NCI-H345 treated with DMSO at 0.1 percent for 48 hours (cell line): ENCODE results near the gene COQ10A.
A peak's percentile ranks its signal among the peaks of the same experiment; 100 is the strongest.
"Not testable (repeated sequence)": the region's sequence is repeated elsewhere in the genome, so short reads cannot be mapped to it uniquely, and the experiment has no call there.

ENCODE experiments used
- DNase-seq: peaks from one replicate; lab custom pipeline; 2025; ENCODE audit not compliant: unreplicated experiment; lab: John Stamatoyannopoulos, UW

COQ10A gene

DNA sequence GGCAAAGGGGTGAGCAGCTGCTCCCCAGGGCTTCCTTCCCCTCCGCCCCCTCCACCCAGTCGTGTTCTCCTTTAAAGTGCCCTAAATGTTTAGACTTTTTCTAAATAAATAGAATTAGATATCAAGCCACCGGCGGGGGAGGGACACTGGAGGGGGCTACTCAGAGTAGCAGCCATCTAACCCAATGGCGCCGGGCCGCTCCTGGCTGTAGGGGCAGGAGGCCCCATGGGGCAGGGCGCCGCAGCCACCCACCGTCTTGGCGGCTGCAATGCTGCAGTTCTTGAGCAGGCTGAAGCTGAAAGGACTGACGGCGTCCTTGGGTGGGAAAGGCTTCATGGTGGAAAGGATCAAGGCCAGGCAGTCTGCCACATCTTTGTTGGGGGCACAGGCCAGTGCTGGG lies 23.8 kb upstream of the COQ10A start:
- DNase-seq, result no peak

DNA sequence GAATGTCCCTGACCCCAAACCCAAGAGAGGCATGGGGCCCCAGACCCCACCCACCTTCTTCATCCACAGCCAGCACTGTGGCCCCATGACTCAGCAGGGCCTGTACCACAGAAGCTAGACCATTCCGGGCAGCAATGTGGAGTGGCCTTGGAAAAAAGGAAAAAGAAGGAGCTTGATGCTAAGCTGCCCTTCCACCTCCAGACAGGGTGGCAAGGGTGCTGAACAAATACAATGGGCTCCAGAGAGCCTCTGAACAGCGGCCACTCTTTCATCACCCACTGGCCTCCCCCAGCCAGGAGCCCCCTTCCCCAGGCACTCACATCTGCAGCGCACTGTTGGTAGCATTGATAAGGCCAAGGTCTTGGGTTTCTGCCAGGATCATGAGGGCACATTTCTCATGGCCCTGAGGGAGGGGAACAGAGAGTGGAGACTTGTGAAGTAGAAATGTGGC lies 23.0 kb upstream of the COQ10A start:
- no peak for DNase-seq

DNA sequence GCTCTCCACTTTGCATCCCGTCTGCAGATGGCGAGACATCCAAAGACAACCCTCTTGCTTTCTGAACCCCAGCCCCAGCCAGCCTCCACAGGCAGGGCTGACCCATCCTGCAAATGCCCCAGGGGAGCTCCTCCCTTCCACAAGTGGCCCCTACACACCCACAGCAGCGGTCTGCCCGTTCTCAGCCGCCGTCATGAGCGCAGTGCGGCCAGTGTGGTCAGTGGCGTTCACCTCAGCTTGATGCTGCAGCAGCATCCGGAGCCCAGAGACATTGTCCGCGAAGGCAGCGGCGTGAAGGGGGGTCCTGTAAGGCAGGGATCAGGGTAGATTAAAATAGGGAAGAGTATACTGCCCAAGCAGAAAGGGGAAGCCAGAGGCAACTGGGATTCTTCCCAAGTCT lies 22.2 kb upstream of the COQ10A start:
- DNase-seq, result no peak

DNA sequence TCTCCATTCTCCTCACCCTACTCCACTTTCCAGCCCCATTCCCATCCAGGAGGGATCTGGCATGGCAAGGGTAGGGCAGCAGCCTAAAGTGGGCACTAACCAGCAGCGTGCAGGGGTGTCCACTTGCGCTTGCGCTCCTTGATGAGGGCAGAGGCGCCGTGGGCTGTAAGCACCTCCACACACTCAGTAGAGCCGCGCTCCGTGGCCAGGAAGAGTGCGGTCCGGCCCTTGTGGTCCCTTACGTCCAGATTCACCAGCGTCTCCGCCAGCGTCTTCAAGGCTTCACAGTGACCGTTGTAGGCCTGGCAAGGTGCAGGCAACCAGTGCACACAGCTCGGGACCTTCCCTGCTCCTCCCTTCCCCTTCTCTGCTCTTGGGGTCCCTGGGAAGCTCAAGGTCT lies 18.8 kb upstream of the COQ10A start:
- DNase-seq, result no peak

DNA sequence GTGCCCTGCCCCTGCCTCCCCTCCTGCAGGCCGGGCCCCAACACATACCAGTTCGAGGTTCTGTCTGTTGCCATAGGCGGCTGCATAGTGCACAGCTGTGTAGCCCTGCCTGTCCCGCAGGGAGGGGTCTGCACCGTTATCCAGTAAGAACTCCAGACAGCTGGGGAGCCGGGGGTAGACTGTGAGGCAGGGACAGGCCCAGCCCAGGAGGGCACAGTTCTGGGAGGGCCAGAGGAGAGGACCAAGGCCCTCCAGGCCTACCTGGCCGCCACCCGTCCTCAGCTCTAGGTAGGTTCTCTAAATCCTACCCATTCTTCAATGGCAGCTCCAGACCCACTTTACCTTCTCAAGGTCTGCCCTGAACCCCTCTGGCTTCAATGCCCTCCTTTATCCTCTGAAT lies 18.0 kb upstream of the COQ10A start:
- no peak for DNase-seq

DNA sequence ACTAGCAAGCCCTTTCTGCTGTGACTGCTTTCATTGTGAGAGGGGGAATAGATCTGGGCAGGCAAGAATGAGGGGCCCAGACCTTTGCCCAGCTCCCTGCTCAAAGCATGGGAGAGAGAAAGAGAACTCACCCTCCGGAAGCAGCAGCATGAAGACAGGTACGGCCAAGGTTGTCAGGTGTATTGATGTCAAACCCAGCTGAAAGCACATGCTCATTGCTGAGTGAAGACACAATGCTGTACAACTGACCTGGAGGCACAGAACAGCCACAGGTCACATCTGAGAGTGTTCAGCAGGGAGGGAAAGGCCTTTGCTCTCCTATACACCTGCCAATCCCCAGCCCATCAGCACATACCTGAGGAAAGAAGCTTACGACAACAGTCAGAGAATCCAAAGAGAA lies 14.1 kb upstream of the COQ10A start:
- no peak for DNase-seq

DNA sequence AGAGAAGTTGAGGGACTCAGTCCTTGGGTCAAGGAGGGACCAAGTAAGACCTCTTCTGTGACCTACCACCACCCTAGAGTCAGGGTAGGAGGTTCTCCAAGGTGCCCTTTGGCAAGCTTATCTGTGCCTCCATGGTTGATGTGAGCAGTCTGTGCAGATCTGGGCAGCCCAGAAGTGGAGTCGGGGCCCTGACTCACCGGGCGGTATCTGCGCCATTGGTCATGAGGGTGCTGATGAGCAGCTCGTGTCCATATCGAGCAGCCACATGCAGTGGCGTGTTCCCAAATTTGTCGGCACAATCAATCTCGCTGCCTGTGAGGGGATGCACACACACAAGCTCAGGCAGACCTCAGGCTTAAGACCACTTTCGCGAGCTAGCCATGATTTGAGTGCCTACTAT lies 13.7 kb upstream of the COQ10A start:
- no peak for DNase-seq

DNA sequence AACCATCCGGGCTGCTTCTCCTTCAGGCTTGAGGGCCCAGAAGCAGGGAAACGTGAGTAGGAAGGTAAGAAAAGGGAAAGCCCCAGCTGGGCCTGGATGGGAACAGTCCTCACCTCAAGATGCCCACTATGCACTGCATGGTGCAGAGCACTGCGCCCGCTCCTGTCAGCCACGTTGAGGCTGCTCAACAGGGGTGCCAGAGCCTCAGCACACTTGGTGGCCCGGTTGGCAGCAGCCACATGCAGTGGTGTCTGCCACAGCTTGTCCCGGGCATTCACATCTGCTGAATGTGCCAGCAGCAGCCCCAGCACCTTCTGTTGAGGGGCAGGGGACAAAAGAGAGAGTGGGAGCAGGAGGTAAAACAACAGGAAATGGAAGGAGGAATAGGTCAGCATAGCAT lies 11.1 kb upstream of the COQ10A start:
- DNase-seq, result no peak

DNA sequence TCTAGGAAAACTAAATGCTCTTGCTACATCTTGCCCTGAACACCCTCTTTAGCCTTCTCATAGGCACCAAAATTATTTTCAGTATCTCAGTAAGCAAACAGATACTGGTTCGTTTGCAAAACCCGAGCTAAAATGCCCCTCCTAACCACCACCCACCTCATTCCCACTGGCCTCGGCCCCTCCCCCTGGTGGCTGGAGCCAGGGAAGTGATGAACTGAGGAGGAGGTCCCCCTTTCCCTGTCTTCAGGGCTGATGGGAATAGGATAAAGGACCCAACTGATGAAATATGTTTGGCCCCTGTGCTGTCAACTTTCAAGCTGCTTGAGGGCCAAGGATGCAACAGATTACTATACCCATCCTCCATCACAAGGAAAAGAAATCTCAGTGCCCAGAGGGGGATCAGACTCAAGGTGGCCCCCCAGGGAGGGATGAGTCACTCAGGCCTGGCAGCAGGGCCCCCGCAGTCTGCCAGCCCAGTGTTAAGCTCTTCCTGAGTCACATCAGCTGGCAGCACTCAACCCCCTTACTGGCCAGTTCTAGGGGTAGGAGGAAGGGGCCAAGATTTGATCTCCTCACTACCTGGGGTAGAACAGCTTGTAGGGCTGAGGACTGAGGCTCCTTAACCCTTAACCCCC lies 10.3 kb upstream of the COQ10A start:
- DNase-seq, result no peak

DNA sequence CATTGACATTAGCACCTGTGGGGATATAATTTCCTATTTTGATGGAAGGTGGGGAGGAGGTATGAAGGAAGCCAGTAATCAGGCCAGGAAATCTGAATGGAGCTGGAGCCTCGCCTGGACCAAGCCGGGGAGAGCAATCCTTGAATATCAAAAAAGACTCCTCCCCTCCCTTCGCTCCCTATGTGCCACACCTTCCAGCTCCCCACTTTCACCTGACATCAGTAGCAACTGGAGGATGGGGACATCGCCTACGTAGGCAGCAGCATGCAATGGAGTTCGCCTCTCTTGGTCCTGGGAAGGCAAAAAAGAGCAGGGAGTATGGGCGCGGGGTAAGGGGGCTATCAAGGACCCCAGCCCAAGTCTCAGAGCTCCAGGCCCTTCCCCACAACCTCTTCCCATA lies 9.7 kb upstream of the COQ10A start:
- DNase-seq, result no peak

DNA sequence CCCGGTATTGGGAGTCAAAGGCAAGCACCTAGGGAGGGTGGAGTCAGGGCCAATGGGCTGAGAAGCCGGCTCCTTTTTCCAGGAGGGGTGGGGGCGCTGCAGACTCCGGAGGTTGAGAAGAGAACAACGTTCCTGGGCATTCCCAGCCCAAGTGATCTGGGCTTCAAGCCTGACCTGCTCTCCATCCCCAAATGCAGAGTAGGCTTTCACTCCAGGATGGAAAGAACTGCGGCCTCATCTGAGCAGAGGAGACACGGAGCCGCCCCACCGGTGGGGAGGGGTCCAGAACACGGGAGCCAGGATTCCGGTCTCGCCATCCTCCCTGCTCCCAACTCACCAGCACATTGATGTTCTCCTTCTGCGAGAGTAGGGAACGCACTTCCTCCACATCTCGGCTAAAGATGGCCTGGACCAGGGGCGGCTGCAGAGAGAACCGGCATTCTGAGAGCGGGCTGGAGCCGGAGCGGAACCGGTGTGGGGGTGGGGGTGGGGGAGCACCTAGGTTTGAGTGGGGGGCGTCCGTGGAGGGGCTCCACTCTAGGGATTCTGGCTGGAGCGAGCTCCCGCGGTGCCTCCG lies 9.2 kb upstream of the COQ10A start:
- DNase-seq, result peak; percentile 15

DNA sequence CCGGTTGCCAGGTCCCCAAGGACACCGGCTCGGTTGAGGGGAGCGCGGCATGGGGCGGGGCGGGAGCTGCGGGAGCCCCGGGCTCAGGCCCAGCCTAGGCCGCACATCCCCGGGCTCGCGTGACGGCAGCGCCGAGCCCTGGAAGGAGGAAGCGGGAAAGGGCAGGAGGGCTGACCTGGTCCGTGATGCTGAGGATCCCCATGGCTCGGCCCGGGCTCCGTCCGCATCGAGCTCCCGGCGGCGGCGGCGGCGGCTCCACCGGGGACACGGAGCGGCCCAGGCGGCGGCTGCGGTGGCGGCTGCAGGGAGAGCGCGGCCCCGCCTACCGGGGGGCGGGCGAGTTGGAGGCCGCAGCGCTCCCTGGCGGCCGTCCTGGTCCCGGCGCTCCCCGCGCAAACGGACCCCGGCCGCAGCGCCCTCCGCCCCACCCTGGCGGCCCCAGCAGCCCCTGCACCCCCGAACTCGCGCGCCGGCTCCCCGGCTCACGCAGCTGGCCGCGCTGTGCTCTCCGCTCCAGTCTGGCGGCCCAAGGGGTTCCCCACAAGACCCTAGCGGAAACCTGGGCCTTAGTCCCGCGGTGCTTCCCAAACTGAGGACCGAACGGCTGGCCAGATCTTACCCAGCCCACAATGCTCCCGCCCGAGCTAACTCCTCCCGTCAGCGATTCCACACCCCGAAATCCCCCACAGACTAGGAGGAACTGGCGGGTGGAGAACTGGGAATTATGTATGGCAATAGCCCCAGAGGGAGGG lies 8.5 kb upstream of the COQ10A start, which contains the start of gene ANKRD52:
Gene ANKRD52 (minus strand): TSS at position 317 of the 752 bp plus-strand sequence. CDS start 115 bp downstream, at position 202.
- peak; percentile 71 for DNase-seq

DNA sequence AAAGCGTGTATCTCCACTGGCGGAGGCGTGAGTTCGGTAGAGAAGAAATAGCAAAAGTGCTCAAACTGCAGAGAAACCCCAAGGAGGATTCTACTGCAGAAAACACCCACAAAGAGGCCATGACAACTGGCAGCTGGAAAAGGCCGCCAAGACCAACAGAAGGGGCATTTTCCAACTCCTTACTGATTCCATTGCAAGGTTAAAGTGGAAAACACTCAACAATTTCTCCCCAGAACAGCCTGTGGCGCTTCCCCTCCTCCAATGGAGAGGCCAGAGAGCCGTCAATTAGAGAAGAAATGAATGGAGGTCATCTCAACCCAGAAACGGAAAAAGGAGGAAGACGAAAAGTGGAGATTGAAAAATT lies 7.9 kb upstream of the COQ10A start:
- DNase-seq, result no peak

DNA sequence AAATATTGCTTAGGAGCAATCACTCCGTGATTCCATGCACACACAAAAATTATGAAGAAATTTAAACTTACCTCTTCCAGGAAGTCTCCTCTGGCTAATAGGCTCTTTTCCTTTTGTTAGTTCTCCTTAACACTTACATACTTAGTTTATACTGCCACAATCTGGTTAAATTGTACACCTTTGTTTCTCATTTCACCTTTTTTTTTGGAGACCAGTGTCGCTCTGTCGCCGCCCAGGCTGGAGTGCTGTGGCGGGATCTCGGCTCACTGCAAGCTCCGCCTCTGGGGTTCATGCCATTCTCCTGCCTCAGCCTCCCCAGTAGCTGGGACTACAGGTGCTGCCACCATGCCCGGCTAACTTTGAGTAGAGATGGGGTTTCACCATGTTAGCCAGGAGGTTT lies 6.4 kb upstream of the COQ10A start:
- no peak for DNase-seq

DNA sequence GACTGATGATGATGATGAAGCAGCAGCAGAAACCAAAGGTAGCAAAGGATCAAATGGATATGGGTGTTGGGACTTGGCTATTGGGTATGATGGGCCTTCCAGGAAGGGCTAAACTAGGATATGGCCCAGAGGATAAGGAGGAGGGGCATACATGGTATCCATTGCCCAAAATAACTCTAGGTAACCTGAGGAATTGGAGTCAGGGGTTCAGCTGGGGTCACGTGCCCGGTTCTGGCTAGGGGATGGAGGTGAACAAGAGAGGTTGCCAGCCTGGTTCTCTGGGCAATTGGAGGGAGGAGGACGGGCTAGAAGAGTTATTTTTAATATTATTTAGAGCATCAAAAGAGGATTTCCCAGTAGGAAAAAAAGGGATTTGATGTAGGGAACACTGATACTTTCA lies 5.8 kb upstream of the COQ10A start:
- DNase-seq, result no peak

DNA sequence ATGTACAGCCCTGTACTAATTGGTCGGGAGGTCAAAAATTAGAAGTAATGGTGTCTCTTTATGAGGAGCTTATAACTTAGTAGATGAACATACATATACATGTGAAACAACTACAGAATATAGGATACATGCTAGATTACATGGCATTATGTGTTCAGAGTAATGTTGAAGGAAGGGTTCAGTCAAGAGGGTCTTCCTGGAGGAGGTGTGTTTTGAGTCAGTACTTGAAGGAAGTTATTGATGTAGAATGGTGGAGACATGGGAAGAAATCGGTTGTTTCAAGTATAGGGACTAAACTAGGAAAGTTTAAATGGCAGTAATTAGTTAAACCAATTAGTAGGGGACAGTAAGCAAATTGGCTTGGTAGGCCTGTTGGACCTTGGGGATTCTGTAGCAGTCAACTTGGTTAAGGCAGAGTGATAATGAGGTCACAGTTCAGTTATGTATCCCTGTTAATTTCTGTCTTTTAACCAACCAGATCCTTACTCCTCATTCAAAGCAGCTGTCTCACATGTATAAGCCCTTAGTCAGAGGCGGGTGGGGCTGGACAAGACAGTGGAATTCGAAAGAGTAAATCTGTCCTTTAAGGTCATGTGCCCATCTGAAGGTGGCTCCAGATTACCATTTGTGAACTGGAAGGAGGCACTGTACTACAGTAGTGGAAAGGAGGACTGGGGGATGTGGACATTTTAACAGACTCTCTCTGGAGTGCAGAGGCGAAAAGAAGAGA lies 5.1 kb upstream of the COQ10A start:
- no peak for DNase-seq

DNA sequence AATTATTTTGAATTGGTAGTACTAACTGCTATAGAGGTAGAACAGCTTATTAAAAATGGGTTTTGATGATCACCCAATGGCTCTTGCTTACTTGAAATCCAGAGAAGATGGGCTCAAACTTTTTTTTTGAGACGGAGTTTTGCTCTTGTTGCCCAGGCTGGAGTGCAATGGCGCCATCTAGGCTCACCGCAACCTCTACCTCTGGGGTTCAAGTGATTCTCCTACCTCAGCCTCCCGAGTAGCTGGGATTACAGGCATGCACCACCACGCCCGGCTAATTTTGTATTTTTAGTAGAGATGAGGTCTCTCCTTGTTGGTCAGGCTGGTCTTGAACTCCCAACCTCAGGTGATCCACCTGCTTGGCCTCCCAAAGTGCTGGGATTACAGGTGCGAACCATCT lies 3.8 kb upstream of the COQ10A start:
- DNase-seq, result not testable (repeated sequence)

DNA sequence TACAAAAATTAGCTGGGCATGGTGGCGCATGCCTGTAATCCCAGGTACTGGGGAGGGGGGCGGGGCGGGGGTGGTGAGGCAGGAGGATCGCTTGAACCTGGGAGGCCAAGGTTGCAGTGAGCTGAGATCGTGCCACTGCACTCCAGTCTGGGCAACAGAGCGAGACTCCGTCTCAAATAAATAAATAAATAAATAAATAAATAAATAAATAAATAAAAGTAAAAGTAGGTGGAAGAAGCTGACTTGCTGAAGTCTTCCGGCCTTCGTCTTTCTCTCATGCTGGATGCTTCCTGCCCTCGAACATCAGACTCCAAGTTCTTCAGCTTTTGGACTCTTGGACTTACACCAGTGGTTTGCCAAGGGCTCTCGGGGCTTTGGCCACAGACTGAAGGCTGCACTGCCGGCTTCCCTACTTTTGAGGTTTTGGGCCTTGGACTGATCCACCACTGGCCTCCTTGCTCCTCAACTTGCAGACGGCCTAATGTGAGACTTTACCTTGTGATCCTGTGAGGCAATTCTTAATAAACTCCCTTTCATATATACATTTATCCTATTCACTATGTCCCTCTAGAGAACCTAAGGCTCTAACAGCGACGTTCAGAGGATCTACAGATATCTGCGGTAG lies 562 bp upstream of the COQ10A start:
- not testable (repeated sequence) for DNase-seq

DNA sequence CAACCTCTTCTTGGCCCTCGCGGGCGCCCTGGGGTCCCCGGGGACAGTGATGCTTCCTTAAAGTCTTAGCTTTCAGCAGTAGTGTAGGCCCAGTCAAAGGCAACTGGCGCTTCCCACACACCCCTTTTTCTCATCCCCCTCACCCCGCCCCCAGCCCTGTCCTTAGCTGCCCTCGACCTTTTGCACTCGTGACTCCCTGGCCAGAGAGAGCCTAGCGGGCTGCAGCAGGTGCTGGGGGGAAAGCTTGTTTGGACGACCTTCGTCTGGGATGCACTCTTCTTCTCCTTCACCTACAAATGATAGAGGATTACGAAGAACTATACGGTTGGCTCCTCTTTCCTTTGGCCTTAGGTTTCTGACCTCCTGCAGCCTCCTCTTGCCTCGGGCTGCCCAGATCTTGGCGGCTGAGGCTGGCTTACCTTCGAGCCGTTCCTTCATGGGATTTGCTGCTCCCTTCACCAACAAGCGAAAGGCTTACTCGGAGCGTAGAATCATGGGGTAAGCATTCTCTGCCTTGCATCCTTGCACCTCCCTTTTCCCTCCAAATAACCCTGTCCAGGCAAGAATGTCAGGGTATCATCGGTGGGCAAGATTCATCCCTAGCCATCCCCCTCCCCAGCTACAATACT lies 815 bp downstream of the COQ10A start:
- DNase-seq, result no peak

DNA sequence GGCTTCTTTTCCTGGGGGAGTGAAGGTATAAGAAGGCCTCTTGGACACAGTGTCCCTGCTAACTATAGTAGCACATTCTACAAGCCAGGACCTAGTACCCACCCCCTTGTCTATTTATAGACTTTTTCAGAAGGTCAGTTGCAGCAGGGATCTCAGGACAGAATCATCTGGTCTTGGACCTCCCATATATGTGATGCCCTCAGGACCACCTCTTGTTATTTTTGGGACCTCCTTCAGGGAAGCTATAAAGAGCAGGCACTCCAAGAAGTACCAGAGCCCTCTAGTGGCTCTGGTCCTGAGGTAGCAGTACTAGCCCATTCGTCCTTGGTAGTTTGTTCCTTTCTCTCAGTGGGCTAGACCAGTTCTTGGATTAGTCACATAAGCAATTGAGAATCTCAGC lies 4.3 kb downstream of the COQ10A start:
- DNase-seq, result no peak

DNA sequence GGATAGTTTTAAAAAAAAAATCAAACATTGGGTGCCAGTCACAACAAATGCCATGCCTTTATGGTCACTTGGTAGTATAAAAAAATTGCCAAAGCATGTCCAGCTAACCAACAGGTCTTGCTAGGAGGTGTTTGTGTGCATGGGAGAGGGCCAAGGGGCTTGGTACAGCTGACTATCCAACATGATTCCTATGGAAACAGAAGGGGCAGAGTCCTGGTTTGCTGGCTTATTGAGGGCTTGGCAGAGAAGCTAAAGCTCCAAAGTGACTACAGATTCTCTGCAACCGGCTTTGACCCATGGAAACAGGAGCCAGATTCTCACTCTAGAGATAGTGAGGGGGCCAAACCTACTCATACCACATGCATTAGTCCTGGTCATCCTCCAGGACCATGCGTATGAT lies 5.7 kb downstream of the COQ10A start:
- not testable (repeated sequence) for DNase-seq
